WTC11 (cell line): ENCODE results near the gene XPR1. TPM values are rescaled to one million over a fixed set of nuclear protein-coding genes. Genes with fewer than 3 reads are reported as not detected.

Experiments
- ATAC-seq: fragments of 200-7000 bp; cut with Tn5 transposase; 2 replicates; pipeline ENCODE4 v1.10.0; 2021; ENCODE audit warnings: mild to moderate bottlenecking, moderate library complexity
- CTCF ChIA-PET: fragments of 300-600 bp; sonication (Branson Sonifier 250); formaldehyde crosslinking; loops from one replicate; lab custom pipeline; 2021; ENCODE audit warnings: antibody characterized with exemption; lab: Charles Lee
- POLR2A ChIA-PET: fragments of 350-600 bp; sonication (Branson Sonifier 250); formaldehyde crosslinking; loops from one replicate; lab custom pipeline; 2021; ENCODE audit warnings: antibody characterized with exemption; lab: Charles Lee
- DNase-seq: peaks from one replicate; pipeline ENCODE4 v3.0.0; 2021; ENCODE audit warnings: low spot score
- H3K27ac Mint-ChIP-seq: 2 replicates; pipeline ENCODE4 v1.8.0; 2021; ENCODE audit warnings: mixed read lengths
- H3K27me3 Mint-ChIP-seq: 2 replicates; pipeline ENCODE4 v1.8.0; 2021; ENCODE audit warnings: low read depth, mild to moderate bottlenecking, moderate library complexity, mixed read lengths
- H3K36me3 Mint-ChIP-seq: 2 replicates; pipeline ENCODE4 v1.8.0; 2021; ENCODE audit warnings: mixed read lengths
- H3K4me1 Mint-ChIP-seq: 2 replicates; pipeline ENCODE4 v1.8.0; 2022; ENCODE audit warnings: mixed read lengths
- H3K4me3 Mint-ChIP-seq: 2 replicates; pipeline ENCODE4 v1.8.0; 2021; ENCODE audit warnings: mild to moderate bottlenecking, moderate library complexity, mixed read lengths
- H3K9me3 Mint-ChIP-seq: 2 replicates; pipeline ENCODE4 v1.8.0; 2021; ENCODE audit warnings: mixed read lengths
- CREM ChIP-seq: sonication (generic); formaldehyde crosslinking; IDR thresholded peaks from 2 replicates; pipeline ENCODE4 v1.8.1; 2022; ENCODE audit warnings: mild to moderate bottlenecking, missing genetic modification reagents, moderate library complexity
- FOXJ3 ChIP-seq: sonication (generic); formaldehyde crosslinking; IDR thresholded peaks from 2 replicates; pipeline ENCODE4 v1.9.0; 2021; ENCODE audit warnings: missing genetic modification reagents, mild to moderate bottlenecking, borderline replicate concordance
- FOXP1 ChIP-seq: sonication (generic); formaldehyde crosslinking; IDR thresholded peaks from 2 replicates; pipeline ENCODE4 v1.8.0; 2022; ENCODE audit warnings: missing genetic modification reagents, mild to moderate bottlenecking, moderate library complexity, borderline replicate concordance
- IRF2 ChIP-seq: sonication (generic); formaldehyde crosslinking; IDR thresholded peaks from 2 replicates; pipeline ENCODE4 v1.8.0; 2022; ENCODE audit warnings: low read depth, missing genetic modification reagents, borderline replicate concordance
- NFATC4 ChIP-seq: fragments of 250-450 bp; sonication (Bioruptor Pico); IDR thresholded peaks from 2 replicates; pipeline ENCODE4 v1.9.0; 2021; ENCODE audit warnings: mild to moderate bottlenecking
- PRRX2 ChIP-seq: fragments of 250-450 bp; sonication (Bioruptor Pico); IDR thresholded peaks from 2 replicates; pipeline ENCODE4 v1.8.0; 2021; ENCODE audit warnings: mild to moderate bottlenecking
- ZNF232 ChIP-seq: sonication (generic); formaldehyde crosslinking; IDR thresholded peaks from 2 replicates; pipeline ENCODE4 v1.8.0; 2022; ENCODE audit warnings: mild to moderate bottlenecking, missing genetic modification reagents
- ZNF416 ChIP-seq: fragments of 250-450 bp; sonication (Bioruptor Pico); IDR thresholded peaks from 2 replicates; pipeline ENCODE4 v1.9.0; 2021; ENCODE audit warnings: mild to moderate bottlenecking, inconsistent platforms
- ZNF423 ChIP-seq: fragments of 250-450 bp; sonication (Bioruptor Pico); IDR thresholded peaks from 2 replicates; pipeline ENCODE4 v2.1.2; 2022; ENCODE audit warnings: mild to moderate bottlenecking, moderate library complexity
- total RNA-seq: library from RNA; stranded (reverse); gene quantifications from 3 replicates; pipeline ENCODE4 v1.2.3, GENCODE V29; 2021
- TF ChIP-seq, protein P1 (sequence below): fragments of 250-450 bp; sonication (Bioruptor Pico); IDR thresholded peaks from 2 replicates; pipeline ENCODE4 v1.9.0; 2021; ENCODE audit warnings: mild to moderate bottlenecking
- TF ChIP-seq, protein P2 (sequence below): fragments of 250-450 bp; sonication (Bioruptor Pico); IDR thresholded peaks from 2 replicates; pipeline ENCODE4 v1.9.0; 2021; ENCODE audit warnings: moderate library complexity, mild to moderate bottlenecking, inconsistent platforms, borderline replicate concordance
- TF ChIP-seq, protein P3 (sequence below): sonication (generic); formaldehyde crosslinking; IDR thresholded peaks from 2 replicates; pipeline ENCODE4 v1.8.1; 2022; ENCODE audit warnings: missing genetic modification reagents, borderline replicate concordance
- TF ChIP-seq, protein P4 (sequence below): fragments of 250-450 bp; sonication (Bioruptor Pico); IDR thresholded peaks from 2 replicates; pipeline ENCODE4 v1.9.0; 2021; ENCODE audit warnings: mild to moderate bottlenecking
- TF ChIP-seq, protein P5 (sequence below): sonication (generic); formaldehyde crosslinking; IDR thresholded peaks from 2 replicates; pipeline ENCODE4 v1.8.1; 2023; ENCODE audit warnings: mild to moderate bottlenecking, moderate library complexity, missing genetic modification reagents

XPR1 gene
- total RNA-seq, 1 experiment from 2014 or later, result 34.6 TPM

DNA sequence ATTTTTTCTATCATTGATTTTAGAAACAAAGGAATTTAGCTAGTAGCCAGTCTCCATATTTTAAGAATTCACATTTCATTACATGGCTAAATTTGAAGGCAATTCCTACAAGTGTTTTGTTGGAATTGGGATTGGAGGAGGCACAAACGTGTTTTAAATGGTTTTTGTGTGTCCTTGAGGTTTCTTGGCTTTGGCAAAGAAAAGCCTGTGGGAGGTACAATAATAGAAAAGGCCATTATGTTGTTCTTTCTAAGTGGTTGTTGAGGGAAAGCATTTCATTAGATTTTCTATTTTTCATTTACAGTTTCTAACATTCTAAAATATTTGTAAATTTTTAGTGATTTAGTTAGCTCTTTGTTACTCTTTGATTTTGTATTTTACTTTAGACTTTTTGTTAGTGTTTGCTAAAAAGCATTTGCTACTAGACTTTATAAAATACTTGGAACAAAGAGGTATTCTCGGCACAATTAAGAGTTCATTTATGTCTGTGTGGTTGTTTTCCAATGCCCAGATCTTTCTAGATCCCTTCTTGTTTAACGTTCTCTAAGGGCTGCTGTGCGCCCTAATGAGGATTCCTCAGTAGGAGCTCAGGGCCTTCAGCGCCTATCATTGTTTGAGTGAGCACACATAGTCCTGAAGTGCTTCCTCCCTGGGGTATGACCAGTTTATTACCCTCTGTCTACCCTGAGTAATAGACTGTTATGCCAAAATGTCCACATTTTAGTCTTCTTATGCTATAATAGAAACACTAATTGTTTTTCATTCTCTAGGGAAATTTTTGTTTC is 210.9 kb downstream of the XPR1 start:
- peaks cover 20% of the 10 kb centered on the region for H3K4me1 Mint-ChIP-seq
- CTCF ChIA-PET, result interaction anchor here (1.1 to 1.6 kb wide), 4 partner anchors 20 to 81 kb away, joined by 3 to 8 read pairs (median 4); no protein-coding TSS in a partner anchor
- POLR2A ChIA-PET, result no interaction called here

DNA sequence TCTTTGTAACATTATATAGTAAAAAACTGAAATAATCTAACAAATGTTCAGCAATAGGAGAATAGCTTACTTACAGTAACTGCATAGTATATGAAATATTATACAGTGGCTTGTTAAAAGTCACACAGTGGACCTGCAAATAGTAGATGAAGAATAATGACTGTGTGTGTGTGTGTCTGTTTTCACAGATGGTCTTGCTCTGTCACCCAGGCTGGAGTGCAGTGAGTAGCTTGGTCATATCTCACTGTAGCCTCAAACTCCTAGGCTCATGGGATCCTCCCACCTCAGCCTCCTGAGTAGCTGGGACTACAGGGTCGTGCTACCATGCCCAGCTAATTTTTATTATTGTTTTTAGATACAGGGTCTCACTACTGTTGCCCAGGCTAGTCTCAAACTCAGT is 213.5 kb downstream of the XPR1 start:
- H3K4me3 Mint-ChIP-seq, result no peak overlapping the region
- H3K36me3 Mint-ChIP-seq, result no peaks in the 10 kb centered on the region
- CTCF ChIA-PET, result no interaction called here
- H3K4me1 Mint-ChIP-seq, result peaks cover 19% of the 10 kb centered on the region
- H3K27me3 Mint-ChIP-seq, result no peaks in the 10 kb centered on the region
- POLR2A ChIA-PET, result no interaction called here
- no peak overlapping the region for H3K27ac Mint-ChIP-seq
- no peaks in the 10 kb centered on the region for H3K9me3 Mint-ChIP-seq
- TF ChIP-seq ZNF416 (CRISPR knock-in tag), result no peak
- TF ChIP-seq NFATC4 (CRISPR knock-in tag), result no peak
- TF ChIP-seq, protein P1, sequence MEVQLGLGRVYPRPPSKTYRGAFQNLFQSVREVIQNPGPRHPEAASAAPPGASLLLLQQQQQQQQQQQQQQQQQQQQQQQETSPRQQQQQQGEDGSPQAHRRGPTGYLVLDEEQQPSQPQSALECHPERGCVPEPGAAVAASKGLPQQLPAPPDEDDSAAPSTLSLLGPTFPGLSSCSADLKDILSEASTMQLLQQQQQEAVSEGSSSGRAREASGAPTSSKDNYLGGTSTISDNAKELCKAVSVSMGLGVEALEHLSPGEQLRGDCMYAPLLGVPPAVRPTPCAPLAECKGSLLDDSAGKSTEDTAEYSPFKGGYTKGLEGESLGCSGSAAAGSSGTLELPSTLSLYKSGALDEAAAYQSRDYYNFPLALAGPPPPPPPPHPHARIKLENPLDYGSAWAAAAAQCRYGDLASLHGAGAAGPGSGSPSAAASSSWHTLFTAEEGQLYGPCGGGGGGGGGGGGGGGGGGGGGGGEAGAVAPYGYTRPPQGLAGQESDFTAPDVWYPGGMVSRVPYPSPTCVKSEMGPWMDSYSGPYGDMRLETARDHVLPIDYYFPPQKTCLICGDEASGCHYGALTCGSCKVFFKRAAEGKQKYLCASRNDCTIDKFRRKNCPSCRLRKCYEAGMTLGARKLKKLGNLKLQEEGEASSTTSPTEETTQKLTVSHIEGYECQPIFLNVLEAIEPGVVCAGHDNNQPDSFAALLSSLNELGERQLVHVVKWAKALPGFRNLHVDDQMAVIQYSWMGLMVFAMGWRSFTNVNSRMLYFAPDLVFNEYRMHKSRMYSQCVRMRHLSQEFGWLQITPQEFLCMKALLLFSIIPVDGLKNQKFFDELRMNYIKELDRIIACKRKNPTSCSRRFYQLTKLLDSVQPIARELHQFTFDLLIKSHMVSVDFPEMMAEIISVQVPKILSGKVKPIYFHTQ (CRISPR knock-in tag), result no peak
- DNase-seq (no peak), ATAC-seq (no peak)

More for the DNA sequence above, 210.9 kb downstream of the XPR1 start:
- TF ChIP-seq, protein P2, sequence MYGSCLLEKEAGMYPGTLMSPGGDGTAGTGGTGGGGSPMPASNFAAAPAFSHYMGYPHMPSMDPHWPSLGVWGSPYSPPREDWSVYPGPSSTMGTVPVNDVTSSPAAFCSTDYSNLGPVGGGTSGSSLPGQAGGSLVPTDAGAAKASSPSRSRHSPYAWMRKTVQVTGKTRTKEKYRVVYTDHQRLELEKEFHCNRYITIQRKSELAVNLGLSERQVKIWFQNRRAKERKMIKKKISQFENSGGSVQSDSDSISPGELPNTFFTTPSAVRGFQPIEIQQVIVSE (CRISPR knock-in tag), result no peak
- TF ChIP-seq, protein P1 (CRISPR knock-in tag), result no peak
- TF ChIP-seq PRRX2 (CRISPR knock-in tag) (no peak), ZNF232 (CRISPR knock-in tag) (no peak), ZNF423 (CRISPR knock-in tag) (no peak), FOXP1 (CRISPR knock-in tag) (no peak), CREM (CRISPR knock-in tag) (no peak), NFATC4 (CRISPR knock-in tag) (no peak)
- TF ChIP-seq, protein P3, sequence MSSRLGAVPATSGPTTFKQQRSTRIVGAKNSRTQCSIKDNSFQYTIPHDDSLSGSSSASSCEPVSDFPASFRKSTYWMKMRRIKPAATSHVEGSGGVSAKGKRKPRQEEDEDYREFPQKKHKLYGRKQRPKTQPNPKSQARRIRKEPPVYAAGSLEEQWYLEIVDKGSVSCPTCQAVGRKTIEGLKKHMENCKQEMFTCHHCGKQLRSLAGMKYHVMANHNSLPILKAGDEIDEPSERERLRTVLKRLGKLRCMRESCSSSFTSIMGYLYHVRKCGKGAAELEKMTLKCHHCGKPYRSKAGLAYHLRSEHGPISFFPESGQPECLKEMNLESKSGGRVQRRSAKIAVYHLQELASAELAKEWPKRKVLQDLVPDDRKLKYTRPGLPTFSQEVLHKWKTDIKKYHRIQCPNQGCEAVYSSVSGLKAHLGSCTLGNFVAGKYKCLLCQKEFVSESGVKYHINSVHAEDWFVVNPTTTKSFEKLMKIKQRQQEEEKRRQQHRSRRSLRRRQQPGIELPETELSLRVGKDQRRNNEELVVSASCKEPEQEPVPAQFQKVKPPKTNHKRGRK (CRISPR knock-in tag), result no peak
- peaks cover 9% of the 10 kb centered on the region for H3K36me3 Mint-ChIP-seq
- H3K27ac Mint-ChIP-seq, result no peak overlapping the region
- no peak overlapping the region for H3K4me3 Mint-ChIP-seq
- DNase-seq (no peak), ATAC-seq (peak; percentile 72)
- H3K27me3 Mint-ChIP-seq, result no peaks in the 10 kb centered on the region
- peaks cover 6% of the 10 kb centered on the region for H3K9me3 Mint-ChIP-seq

DNA sequence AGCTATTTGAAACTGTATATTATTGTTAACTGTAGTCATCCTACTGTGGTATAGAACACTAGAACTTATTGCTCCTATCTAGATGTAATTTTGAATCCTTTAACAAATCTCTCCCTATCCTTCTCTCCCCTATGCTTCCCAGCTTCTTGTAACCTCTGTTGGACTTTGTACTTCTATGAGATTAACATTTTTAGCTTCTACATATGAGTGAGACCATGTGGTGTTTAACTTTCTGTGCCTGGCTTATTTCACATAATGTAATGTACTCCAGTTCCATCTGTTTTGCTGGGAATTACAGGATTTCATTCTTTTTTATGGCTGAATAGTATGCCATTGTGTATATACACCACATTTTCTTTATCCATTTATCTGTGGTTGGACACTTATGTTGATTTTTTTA is 216.4 kb downstream of the XPR1 start:
- ATAC-seq, result no peak
- CTCF ChIA-PET, result no interaction called here

More for the DNA sequence above, 216.4 kb downstream of the XPR1 start:
- POLR2A ChIA-PET, result no interaction called here
- Mint-ChIP-seq H3K9me3 (no peaks in the 10 kb centered on the region), H3K4me3 (no peak overlapping the region), H3K27ac (no peak overlapping the region), H3K27me3 (no peaks in the 10 kb centered on the region), H3K4me1 (peaks cover 4% of the 10 kb centered on the region; the same call in 1 of the 2 replicates), H3K36me3 (peaks cover 2% of the 10 kb centered on the region; the same call in 1 of the 2 replicates)
- TF ChIP-seq IRF2 (CRISPR knock-in tag), result no peak
- TF ChIP-seq FOXJ3 (CRISPR knock-in tag), result no peak
- TF ChIP-seq, protein P4, sequence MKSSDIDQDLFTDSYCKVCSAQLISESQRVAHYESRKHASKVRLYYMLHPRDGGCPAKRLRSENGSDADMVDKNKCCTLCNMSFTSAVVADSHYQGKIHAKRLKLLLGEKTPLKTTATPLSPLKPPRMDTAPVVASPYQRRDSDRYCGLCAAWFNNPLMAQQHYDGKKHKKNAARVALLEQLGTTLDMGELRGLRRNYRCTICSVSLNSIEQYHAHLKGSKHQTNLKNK (CRISPR knock-in tag), result no peak
- TF ChIP-seq ZNF416 (CRISPR knock-in tag), result no peak
- TF ChIP-seq, protein P5, sequence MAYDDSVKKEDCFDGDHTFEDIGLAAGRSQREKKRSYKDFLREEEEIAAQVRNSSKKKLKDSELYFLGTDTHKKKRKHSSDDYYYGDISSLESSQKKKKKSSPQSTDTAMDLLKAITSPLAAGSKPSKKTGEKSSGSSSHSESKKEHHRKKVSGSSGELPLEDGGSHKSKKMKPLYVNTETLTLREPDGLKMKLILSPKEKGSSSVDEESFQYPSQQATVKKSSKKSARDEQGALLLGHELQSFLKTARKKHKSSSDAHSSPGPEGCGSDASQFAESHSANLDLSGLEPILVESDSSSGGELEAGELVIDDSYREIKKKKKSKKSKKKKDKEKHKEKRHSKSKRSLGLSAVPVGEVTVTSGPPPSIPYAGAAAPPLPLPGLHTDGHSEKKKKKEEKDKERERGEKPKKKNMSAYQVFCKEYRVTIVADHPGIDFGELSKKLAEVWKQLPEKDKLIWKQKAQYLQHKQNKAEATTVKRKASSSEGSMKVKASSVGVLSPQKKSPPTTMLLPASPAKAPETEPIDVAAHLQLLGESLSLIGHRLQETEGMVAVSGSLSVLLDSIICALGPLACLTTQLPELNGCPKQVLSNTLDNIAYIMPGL (CRISPR knock-in tag), result no peak
- DNase-seq, result no peak
